Measurements from ENCODE around the gene ATL2.
"Not testable (repeated sequence)": the region's sequence is repeated elsewhere in the genome, so short reads cannot be mapped to it uniquely, and the experiment has no call there.

The ATL2 gene

GRCh38 chr2:38322224-38322914 is 54.7 kb downstream of the ATL2 start:
- DNase-seq = no peak

DNA sequence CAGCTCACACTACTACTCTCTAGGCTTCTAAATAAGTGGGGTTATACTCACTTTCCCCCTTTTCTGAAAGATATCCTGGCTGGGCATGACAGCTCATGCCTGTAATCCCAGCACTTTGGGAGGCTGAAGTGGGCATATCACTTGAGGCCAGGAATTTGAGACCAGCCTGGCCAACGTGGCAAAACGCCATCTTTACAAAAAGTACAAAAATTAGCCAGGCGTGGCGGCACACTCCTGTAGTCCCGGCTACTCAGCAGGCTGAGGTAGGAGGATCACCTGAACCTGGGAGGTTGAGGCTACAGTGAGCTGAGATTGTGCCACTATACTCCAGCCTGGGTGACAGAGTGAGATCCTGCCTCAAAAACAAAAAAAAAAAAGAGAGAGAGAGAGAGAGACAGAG is 57.8 kb downstream of the ATL2 start:
- DNase-seq = not testable (repeated sequence)

DNA sequence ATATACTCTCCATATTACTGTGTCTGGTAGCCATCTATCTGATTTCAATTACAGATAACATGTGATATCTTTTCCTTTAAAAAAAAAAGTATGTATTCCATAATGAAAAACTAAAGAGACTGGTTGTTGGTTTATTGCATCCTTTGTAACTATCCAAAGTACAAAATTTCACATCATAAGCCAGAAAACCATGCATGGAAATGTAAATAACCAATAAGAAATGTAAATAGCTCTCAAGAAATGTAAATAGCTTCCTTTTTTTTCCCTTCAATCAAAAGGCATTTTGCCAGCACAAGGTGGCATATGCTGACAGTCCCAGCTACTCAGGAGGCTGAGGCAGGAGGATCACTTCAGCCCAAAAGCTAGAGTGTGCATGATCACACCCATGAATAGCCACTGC is 59.3 kb downstream of the ATL2 start:
- no peak for DNase-seq

- DNase-seq = no peak
These were observed 61.3 kb downstream of the ATL2 start for GRCh38 chr2:38315707-38316333.

DNA sequence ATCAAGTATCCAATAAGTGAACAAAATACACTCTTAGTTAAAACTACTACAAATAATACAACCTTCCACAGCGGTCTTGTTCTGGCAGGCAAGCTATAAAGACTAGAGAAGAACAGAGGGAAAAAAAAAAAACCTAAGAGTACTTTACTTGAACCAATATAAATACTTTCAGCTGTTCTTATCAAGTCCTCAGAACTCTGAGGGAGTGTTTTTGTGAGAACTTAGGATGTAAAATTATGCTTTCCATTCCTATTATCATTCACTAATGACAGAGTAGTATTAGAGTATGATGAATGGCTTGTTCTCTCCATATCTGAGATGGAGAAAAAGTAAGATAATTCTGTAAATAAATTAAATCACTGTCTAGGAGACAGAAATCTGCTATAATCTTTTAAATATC is 68.3 kb downstream of the ATL2 start:
- no peak for DNase-seq

GRCh38 chr2:38301969-38302702 is 74.9 kb downstream of the ATL2 start:
- DNase-seq = no peak

- DNase-seq = no peak
These were observed 75.6 kb downstream of the ATL2 start for GRCh38 chr2:38301340-38301968.

GRCh38 chr2:38298539-38298938 is 78.5 kb downstream of the ATL2 start:
- DNase-seq = no peak

- DNase-seq = no peak
These were observed 80.8 kb downstream of the ATL2 start for GRCh38 chr2:38296197-38296780.

DNA sequence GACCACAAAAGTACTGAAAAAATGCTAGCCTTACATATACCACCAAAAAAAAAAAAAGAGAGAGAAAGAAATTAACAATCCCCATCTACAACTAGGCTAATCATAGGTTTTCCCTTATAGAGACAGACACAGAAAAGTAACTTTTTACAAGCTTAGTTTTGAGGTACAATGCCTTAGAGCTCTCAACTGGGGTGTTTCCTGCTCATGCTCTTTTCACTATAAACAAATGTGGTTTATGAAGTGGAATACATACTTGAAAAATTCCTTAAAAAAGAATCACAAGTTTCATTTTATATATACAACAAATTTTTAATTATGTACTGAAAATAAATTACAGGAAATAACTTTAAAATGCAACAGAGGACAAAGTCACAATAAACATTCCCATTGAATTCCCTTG is 82.5 kb downstream of the ATL2 start:
- DNase-seq = no peak

GRCh38 chr2:38293152-38293865 is 83.8 kb downstream of the ATL2 start:
- no peak for DNase-seq

DNA sequence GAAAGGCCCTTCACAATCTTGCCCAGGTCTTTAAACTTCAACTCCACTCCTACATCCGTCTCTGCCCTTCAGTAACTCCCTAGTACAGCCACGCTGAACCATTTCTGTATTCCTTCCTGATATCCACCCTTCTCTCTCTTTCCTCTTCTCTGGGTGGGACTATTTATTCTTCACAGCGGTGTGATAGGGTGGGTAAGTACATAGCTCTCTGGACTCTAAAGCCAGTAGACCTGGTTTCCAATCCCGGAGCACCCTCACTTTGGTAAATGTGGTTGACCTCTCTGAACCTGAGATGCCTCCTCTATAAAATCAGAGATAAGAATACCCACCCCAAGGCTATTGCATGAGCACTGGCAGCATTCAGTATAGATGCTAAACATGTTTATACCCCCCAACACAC is 86.7 kb downstream of the ATL2 start:
- no peak for DNase-seq

GRCh38 chr2:38284971-38285370 is 92.1 kb downstream of the ATL2 start:
- DNase-seq = no peak

DNA sequence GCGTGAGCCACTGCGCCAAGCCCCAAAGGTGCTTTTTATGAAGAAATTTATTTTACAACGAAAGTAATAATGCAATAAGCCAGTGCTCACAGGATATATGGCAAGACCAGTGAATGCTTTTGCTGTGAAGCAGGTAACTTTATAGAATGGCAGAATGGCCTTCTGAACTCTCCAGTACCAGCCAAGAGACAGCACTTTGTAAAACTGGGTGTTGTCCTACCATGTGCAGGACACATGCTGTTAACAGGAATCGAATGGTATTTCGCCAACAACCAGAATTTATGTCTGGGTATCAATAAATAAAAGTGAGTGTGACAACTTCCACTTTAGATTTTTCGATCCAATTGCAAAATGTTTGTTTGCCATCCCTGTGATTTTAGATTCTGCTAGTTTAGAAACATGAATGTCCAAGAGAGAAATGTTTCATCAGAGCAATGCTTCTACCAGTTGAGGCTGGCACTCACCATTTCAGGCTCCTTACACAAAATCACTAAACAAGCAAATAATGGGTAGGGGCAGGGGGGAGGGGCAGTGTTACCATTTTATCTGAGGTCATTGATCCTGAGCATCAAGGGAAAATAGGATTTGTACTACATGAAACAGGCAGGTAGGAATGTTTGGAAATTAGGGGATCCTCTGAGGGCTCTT is 95.9 kb downstream of the ATL2 start:
- DNase-seq = no peak

DNA sequence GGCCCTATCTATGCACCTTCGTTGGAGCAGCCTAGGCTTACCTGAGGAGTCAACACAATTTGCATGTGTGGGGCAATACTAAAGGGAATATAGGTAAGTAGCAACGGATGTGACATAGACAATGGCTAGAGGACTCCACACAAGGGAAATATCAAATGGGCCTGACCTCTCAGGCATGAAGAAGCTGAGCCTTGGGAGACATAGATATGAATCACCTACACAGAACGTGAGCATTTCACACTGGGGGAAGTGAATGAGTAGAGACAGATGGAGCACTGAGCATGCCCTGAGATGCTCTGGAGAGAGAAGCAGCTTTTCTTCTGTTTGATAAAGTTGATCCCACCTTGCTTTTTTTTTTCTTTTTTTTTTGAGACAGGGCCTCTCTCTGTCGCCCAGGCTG is 97.9 kb downstream of the ATL2 start:
- DNase-seq = no peak

GRCh38 chr2:38278117-38278438 is 99.0 kb downstream of the ATL2 start:
- not testable (repeated sequence) for DNase-seq

DNA sequence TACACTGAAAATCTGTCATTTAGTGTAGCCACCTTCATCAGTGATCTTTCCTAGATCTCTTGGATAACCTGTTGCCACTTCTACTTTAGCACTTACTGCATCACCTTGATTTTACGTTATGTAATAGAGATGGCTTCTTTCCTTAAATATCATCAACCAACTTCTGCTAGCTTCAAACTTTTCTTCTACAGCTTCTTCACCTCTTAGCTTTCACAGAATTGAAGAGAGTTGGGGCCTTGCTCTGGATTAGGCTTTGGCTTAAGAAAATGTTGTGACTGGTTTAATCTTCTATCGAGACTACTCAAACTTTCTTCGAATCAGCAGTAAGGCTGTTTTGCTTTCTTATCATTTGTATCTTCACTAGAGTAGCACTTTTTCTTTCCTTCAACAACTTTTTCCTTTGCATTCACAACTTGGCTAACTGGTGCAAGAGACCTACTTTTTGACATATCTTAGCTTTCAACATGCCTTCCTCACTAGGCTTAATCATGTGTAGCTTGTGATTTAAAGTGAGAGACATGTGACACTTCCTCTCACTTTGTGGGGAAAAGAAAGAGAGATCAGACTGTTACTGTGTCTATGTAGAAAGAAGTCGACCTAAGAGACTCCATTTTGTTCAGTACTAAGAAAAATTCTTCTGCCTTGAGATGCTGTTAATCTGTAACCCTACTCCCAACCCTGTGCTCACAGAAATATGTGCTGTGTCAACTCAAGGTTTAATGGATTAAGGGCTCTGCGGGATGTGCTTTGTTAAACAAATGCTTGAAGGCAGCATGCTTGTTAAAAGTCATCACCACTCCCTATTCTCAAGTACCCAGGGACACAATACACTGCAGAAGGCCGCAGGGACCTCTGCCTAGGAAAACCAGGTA is 99.6 kb downstream of the ATL2 start:
- DNase-seq = no peak

DNA sequence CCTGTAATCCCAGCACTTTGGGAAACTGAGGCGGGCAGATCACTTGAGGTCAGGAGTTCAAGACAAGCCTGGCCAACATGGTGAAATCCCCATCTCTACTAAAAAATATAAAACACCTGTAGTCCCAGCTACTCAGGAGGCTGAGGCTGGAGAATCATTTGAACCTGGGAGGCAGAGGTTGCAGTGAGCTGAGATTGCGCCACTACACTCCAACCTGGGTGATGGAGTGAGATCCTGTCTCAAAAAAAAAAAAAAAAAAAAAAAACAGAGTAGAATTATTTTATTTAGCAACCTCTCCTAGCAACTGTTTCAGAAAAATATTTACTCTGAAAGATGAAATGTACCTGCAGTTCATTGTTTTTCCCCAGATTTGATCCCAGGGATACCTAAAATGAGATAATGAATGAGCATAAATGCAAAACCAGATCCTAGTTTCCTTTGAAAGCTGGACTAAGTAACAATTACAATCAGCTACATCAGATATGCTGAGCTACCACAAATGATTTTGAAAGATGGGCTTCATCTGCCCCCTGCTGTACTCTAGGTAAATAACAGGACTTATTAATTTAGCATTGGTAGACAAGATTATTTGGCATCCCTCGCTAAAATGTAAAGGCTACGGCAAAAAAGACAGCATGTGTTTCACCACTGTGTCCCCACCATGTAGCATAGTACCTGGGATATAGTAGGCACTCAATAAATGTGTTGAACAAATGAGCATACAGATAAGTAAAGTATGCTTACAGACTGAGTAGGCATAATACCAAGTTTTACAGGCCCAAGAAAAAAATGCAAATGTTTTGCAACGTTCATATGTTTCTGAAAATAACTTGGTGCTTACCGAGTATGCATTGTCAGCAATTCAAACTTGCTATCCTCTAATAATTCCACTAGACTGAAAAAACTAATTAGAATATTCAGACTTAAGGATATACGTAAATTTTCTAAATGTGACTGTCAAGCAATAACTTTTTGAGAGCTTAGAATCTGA is 102.5 kb downstream of the ATL2 start:
- DNase-seq = no peak

GRCh38 chr2:38271697-38272096 is 105.4 kb downstream of the ATL2 start:
- DNase-seq = no peak

GRCh38 chr2:38269421-38269820 is 107.7 kb downstream of the ATL2 start:
- no peak for DNase-seq
